Measurements from ENCODE around the gene ARL16. TPM values are rescaled to one million over a fixed set of nuclear protein-coding genes. Genes with fewer than 3 reads are reported as not detected.

The ARL16 gene
- total RNA-seq, 4 donors from 2014 or later: 22.1 to 37.9 (median 34.3) TPM

DNA sequence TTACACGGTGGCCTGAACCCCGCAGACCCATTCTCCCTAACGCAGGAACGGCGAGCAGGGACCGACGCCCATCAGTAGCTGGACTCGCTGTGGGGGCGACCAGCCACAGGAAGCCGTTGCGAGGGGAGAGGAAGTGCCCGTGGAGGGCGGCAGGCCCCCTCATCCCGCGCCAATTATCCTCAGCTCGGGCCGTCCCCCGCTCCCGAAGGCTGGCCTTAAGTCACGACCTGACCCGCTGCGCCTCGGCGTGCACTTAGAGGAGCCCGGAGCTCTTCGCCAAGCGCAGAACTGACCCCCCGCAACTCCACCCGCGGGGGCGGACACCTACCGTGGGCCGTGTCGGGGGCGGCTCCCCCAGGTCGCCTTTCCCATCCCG lies 401 bp downstream of the ARL16 start:
- 0 to 1% methylated on average over 17 to 19 of the region's 37 CpGs for WGBS, 2 donors
- Histone ChIP-seq H3K4me3 (peak overlapping the region; percentile 80 to 99 (median 91)), H3K27ac (peak overlapping the region in 3 of 4 donors; percentile 68 to 92 (median 89)), H3K9me3 (no peaks in the 10 kb centered on the region), H3K27me3 (no peaks in the 10 kb centered on the region), H3K36me3 (peaks cover 0 to 49% (median 20%) of the 10 kb centered on the region in 3 donors), H3K4me1 (peaks cover 0 to 42% (median 30%) of the 10 kb centered on the region in 4 donors)
- DNase-seq (ENCODE audit: low spot score in 2 of 2): no peak
- TF ChIP-seq, protein P1, sequence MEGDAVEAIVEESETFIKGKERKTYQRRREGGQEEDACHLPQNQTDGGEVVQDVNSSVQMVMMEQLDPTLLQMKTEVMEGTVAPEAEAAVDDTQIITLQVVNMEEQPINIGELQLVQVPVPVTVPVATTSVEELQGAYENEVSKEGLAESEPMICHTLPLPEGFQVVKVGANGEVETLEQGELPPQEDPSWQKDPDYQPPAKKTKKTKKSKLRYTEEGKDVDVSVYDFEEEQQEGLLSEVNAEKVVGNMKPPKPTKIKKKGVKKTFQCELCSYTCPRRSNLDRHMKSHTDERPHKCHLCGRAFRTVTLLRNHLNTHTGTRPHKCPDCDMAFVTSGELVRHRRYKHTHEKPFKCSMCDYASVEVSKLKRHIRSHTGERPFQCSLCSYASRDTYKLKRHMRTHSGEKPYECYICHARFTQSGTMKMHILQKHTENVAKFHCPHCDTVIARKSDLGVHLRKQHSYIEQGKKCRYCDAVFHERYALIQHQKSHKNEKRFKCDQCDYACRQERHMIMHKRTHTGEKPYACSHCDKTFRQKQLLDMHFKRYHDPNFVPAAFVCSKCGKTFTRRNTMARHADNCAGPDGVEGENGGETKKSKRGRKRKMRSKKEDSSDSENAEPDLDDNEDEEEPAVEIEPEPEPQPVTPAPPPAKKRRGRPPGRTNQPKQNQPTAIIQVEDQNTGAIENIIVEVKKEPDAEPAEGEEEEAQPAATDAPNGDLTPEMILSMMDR (IDR thresholded peaks at IDR 0.05): no peak
- TF ChIP-seq POLR2A (IDR thresholded peaks at IDR 0.05): no peak
- TF ChIP-seq EP300 (IDR thresholded peaks at IDR 0.05): no peak

DNA sequence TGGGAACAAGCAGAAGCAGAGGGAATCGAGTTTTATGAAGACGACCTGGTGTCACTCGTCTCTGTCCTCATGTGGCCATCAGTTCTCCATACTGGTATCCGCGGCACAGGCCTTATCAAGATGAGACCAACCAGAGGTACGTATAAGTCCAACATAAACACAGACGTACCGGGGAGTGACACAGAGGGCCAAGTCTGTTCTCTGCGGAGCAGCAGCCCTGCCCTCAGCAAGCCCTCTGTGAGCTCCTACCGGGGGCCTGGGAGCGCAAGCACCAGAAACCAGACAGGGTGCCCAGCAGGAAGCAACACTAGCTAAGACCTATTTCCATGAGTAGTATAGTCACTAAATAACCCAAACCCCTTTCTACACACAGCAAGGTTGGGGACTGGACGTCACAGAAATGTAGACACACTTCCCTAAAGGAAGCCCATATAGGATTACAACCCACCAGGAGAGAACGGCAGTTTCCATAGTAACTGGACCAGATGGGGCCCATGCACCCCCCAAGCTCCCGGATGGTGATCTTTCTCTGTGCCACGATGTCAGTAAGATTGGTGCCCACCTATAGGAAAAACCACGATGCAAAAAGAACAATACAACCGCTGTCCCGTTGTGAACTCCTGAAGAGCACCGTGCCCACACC lies 911 bp downstream of the ARL16 start:
- Histone ChIP-seq H3K27me3 (no peaks in the 10 kb centered on the region), H3K9me3 (no peaks in the 10 kb centered on the region), H3K4me1 (peaks cover 0 to 42% (median 30%) of the 10 kb centered on the region in 4 donors)

DNA sequence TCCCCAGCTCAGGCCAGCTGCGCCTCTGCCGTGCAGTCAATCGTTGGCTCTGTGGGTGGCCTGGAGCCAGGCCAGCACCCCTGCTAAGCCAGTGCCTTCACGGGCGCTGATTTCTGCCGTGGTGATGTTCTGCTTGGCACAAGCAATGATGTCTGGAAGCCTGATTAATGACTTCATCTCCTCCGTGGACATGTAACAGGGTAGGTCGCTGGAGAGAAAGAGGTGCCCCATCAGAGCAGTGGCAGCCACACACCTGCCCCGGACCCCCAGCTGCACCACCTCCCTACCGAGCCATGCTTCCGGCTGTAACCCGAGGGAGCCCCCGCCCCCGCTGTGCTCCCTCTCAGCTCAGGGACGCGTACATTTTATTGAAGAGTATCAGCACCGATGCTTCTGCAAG lies 1.9 kb downstream of the ARL16 start:
- TF ChIP-seq, protein P1 (IDR thresholded peaks at IDR 0.05): no peak
- Histone ChIP-seq H3K9me3 (no peaks in the 10 kb centered on the region), H3K27me3 (no peaks in the 10 kb centered on the region), H3K27ac (no peak overlapping the region), H3K4me3 (no peak overlapping the region), H3K36me3 (peaks cover 0 to 34% (median 7%) of the 10 kb centered on the region in 3 donors), H3K4me1 (peaks cover 0 to 42% (median 30%) of the 10 kb centered on the region in 4 donors)
- 59 to 77% methylated on average over 17 of the region's 17 CpGs for WGBS, 2 donors
- no peak for DNase-seq (ENCODE audit: low spot score in 2 of 2)

More for the DNA sequence above, 911 bp downstream of the ARL16 start:
- Histone ChIP-seq H3K27ac (peak overlapping the region in 3 of 4 donors; percentile 68 to 92 (median 89)), H3K4me3 (peak overlapping the region; percentile 80 to 99 (median 91)), H3K36me3 (peaks cover 0 to 44% (median 16%) of the 10 kb centered on the region in 3 donors)
- TF ChIP-seq EP300 (IDR thresholded peaks at IDR 0.05): no peak
- no peak for TF ChIP-seq POLR2A (IDR thresholded peaks at IDR 0.05)
- TF ChIP-seq, protein P1 (IDR thresholded peaks at IDR 0.05): no peak
- DNase-seq (ENCODE audit: low spot score in 2 of 2): no peak
- WGBS, 2 donors: 39 to 43% methylated on average over 19 of the region's 19 CpGs

DNA sequence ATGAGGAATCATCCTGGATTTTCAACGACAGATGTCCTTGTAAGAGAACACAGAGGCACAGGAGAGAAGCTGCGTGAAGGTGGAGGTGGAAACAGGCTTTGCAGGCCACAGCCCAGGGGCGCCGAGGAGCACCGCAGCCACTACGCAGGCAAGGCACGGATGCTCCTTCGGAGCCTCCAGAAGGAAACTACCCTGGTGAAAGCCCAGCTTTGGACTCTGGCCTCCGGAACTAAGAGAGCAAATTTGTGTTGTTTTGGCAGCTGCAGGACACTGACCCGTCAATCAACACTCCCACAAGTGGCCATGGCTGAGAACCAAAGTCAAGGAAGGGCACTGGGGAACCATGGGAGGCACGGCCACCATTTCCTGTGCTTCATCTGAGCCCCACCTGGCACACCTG lies 3.4 kb downstream of the ARL16 start:
- no peak for DNase-seq (ENCODE audit: low spot score in 2 of 2)
- 80 to 86% methylated on average over 11 of the region's 11 CpGs for WGBS, 2 donors
- no peak overlapping the region for H3K27ac ChIP-seq
- peaks cover 0 to 33% (median 23%) of the 10 kb centered on the region in 4 donors for H3K4me1 ChIP-seq
- no peak for TF ChIP-seq POLR2A (IDR thresholded peaks at IDR 0.05)
- TF ChIP-seq, protein P1 (IDR thresholded peaks at IDR 0.05): no peak
- no peak for TF ChIP-seq EP300 (IDR thresholded peaks at IDR 0.05)
- no peaks in the 10 kb centered on the region for H3K27me3 ChIP-seq
- no peak overlapping the region for H3K4me3 ChIP-seq
- H3K36me3 ChIP-seq: peaks cover 0 to 27% (median 0%) of the 10 kb centered on the region in 3 donors
- no peaks in the 10 kb centered on the region for H3K9me3 ChIP-seq

DNA sequence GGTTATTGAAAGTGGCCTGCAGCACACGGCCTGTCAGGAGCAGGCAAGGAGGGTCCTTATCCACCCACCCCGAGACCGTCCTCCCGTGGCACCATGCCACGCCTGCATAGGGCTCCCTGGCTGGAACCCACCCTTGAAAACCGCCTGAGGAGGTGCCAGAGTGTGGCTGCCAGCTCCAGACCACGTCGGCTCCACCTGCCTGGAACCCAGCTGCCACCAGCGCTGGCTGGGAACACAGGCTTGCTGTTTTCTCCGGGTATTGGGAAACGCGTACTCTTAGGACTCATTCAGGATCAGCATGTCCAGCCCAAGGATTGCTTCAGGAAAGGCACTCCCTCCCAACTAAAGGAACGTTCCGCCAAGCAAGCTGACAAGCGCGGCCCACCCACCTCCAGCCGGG lies 6.7 kb downstream of the ARL16 start:
- 88 to 94% methylated on average over 14 to 17 of the region's 17 CpGs for WGBS, 2 donors
- Histone ChIP-seq H3K27ac (no peak overlapping the region), H3K4me3 (no peak overlapping the region), H3K4me1 (peaks cover 0 to 10% (median 3%) of the 10 kb centered on the region in 4 donors), H3K27me3 (no peaks in the 10 kb centered on the region), H3K36me3 (peaks cover 0 to 59% (median 0%) of the 10 kb centered on the region in 3 donors), H3K9me3 (no peaks in the 10 kb centered on the region)
- TF ChIP-seq EP300 (IDR thresholded peaks at IDR 0.05) (no peak), POLR2A (IDR thresholded peaks at IDR 0.05) (no peak)
- TF ChIP-seq, protein P1 (IDR thresholded peaks at IDR 0.05): no peak
- no peak for DNase-seq (ENCODE audit: low spot score in 2 of 2)

Data from tibial nerve (tissue), 4 donors.